Uterus (tissue), 4 donors: ENCODE results near the gene RNU5B-1. TPM values are rescaled to one million over a fixed set of nuclear protein-coding genes. Genes with fewer than 3 reads are reported as not detected.
"Not testable (repeated sequence)": the region's sequence is repeated elsewhere in the genome, so short reads cannot be mapped to it uniquely, and the experiment has no call there.

ENCODE experiments used
- DNase-seq, 2 donors: peaks; one replicate each; pipeline ENCODE4 v3.0.0-alpha.2; 2019 to 2020
- H3K27ac ChIP-seq, 2 donors: fragments of 200-600 bp; sonication (generic); 1 replicate in 1 of 2; 2 replicates in 1 of 2; pipeline ENCODE4 v1.5.1; 2016 to 2018
- H3K27me3 ChIP-seq, 2 donors: fragments of 200-600 bp; sonication (generic); one replicate each; pipeline ENCODE4 v1.5.1; 2018 to 2019; ENCODE audit warnings: control low read depth in 1 of 2
- H3K36me3 ChIP-seq, 2 donors: fragments of 200-600 bp; sonication (generic); one replicate each; pipeline ENCODE4 v1.5.1; 2019; ENCODE audit warnings: control low read depth in 1 of 2
- H3K4me1 ChIP-seq, 2 donors: fragments of 200-600 bp; sonication (generic); one replicate each; pipeline ENCODE4 v1.5.1; 2018 to 2019; ENCODE audit warnings: control low read depth in 1 of 2
- H3K4me3 ChIP-seq, 2 donors: fragments of 200-600 bp; sonication (generic); 1 replicate in 1 of 2; 2 replicates in 1 of 2; pipeline ENCODE4 v1.5.1; 2018 to 2019; ENCODE audit warnings: mild to moderate bottlenecking in 1 of 2
- H3K9me3 ChIP-seq, 2 donors: fragments of 200-600 bp; sonication (generic); one replicate each; pipeline ENCODE4 v1.5.1; 2019; ENCODE audit warnings: control low read depth in 1 of 2
- CTCF ChIP-seq, 4 experiments: fragments of 200-600 bp in 2 of 4; fragments of 450-650 bp in 2 of 4; sonication (generic) in 2 of 4; IDR thresholded peaks; one replicate each; pipeline ENCODE4 v1.5.1; 2016 to 2019; ENCODE audit warnings: antibody characterized with exemption in 4 of 4, mild to moderate bottlenecking in 2 of 4, moderate library complexity in 1 of 4
- POLR2A ChIP-seq, 2 donors: fragments of 450-650 bp; IDR thresholded peaks; one replicate each; pipeline ENCODE4 v1.6.1; 2016; ENCODE audit warnings: antibody characterized with exemption in 2 of 2, mild to moderate bottlenecking in 1 of 2, moderate library complexity in 1 of 2
- intact Hi-C: fragments of 100-400 bp; cut with DNase I; formaldehyde crosslinking; loops from one replicate; pipeline ENCODE4 v1.15.1; 2023; ENCODE audit warnings: low total_unique reads
- total RNA-seq, 4 donors: library from RNA; depleted of rRNA in 3 of 4; stranded (reverse); fragments of >200 nt in 3 of 4; gene quantifications; one replicate each; pipeline versions ENCODE4 v1.1.0 to v1.2.4, GENCODE V29; 2014 to 2023
- donor health status: DM: yes; HTN: yes; CAD: no.

The RNU5B-1 gene
- total RNA-seq, 4 donors from 2014 or later: 34.0 TPM; not detected in 3

GRCh38 chr15:65343374-65343981 is 39.0 kb downstream of the RNU5B-1 start:
- Histone ChIP-seq H3K9me3 (no peaks in the 10 kb centered on the region), H3K4me1 (no peaks in the 10 kb centered on the region), H3K36me3 (no peaks in the 10 kb centered on the region), H3K4me3 (no peak overlapping the region), H3K27me3 (no peaks in the 10 kb centered on the region), H3K27ac (no peak overlapping the region)
- DNase-seq: no peak
- intact Hi-C loops: no loop called here
- TF ChIP-seq CTCF (IDR thresholded peaks at IDR 0.05) (no peak), POLR2A (IDR thresholded peaks at IDR 0.05) (no peak)

GRCh38 chr15:65344214-65344913 is 39.9 kb downstream of the RNU5B-1 start:
- no peaks in the 10 kb centered on the region for H3K4me1 ChIP-seq
- intact Hi-C loops: no loop called here
- no peak for TF ChIP-seq POLR2A (IDR thresholded peaks at IDR 0.05)
- no peak for TF ChIP-seq CTCF (IDR thresholded peaks at IDR 0.05)
- no peaks in the 10 kb centered on the region for H3K27me3 ChIP-seq
- H3K4me3 ChIP-seq: no peak overlapping the region
- DNase-seq: no peak
- H3K27ac ChIP-seq: no peak overlapping the region
- H3K9me3 ChIP-seq: no peaks in the 10 kb centered on the region
- H3K36me3 ChIP-seq: no peaks in the 10 kb centered on the region

GRCh38 chr15:65344914-65345275 is 40.4 kb downstream of the RNU5B-1 start:
- no peaks in the 10 kb centered on the region for H3K4me1 ChIP-seq
- TF ChIP-seq POLR2A (IDR thresholded peaks at IDR 0.05) (no peak), CTCF (IDR thresholded peaks at IDR 0.05) (no peak)
- H3K36me3 ChIP-seq: no peaks in the 10 kb centered on the region
- H3K9me3 ChIP-seq: no peaks in the 10 kb centered on the region
- H3K27ac ChIP-seq: no peak overlapping the region
- intact Hi-C loops: no loop called here
- no peaks in the 10 kb centered on the region for H3K27me3 ChIP-seq
- DNase-seq: no peak
- no peak overlapping the region for H3K4me3 ChIP-seq

- Histone ChIP-seq H3K9me3 (no peaks in the 10 kb centered on the region), H3K27ac (no peak overlapping the region), H3K4me3 (no peak overlapping the region), H3K4me1 (no peaks in the 10 kb centered on the region), H3K36me3 (no peaks in the 10 kb centered on the region), H3K27me3 (no peaks in the 10 kb centered on the region)
- TF ChIP-seq POLR2A (IDR thresholded peaks at IDR 0.05): no peak
- no peak for TF ChIP-seq CTCF (IDR thresholded peaks at IDR 0.05)
- DNase-seq: no peak
- intact Hi-C loops: no loop called here
These were observed 42.5 kb downstream of the RNU5B-1 start for GRCh38 chr15:65346856-65347598.

GRCh38 chr15:65347756-65348155 is 43.3 kb downstream of the RNU5B-1 start:
- DNase-seq, H3K36me3 ChIP-seq, H3K27me3 ChIP-seq, intact Hi-C loops, H3K4me1 ChIP-seq, H3K9me3 ChIP-seq, H3K4me3 ChIP-seq, H3K27ac ChIP-seq: not testable (repeated sequence)
